IMR-90 (cell line): ENCODE measurements around the gene LRRC31. TPM values are rescaled to one million over a fixed set of nuclear protein-coding genes. Genes with fewer than 3 reads are reported as not detected.

Source experiments
- ATAC-seq: fragments of 200-7000 bp; cut with Tn5 transposase; 2 replicates; pipeline ENCODE4 v1.9.1; 2020; ENCODE audit warnings: low read depth, mild to moderate bottlenecking, moderate library complexity
- BruUV-seq: library from RNA; stranded (reverse); fragments of 400-500 nt; replicated peaks from 2 replicates; lab custom pipeline; 2021; lab: Mats Ljungman, UMichigan
- CTCF ChIA-PET: fragments of 300-600 bp; formaldehyde crosslinking; extraction: SDS; loops from one replicate; lab custom pipeline; 2021; ENCODE audit warnings: antibody characterized with exemption; lab: Yijun Ruan, JAX
- POLR2A ChIA-PET: fragments of 300-600 bp; sonication (Branson Sonifier 250); formaldehyde crosslinking; loops from one replicate; lab custom pipeline; 2022; ENCODE audit warnings: antibody characterized with exemption; ENCODE audit not compliant: unreplicated experiment; lab: Charles Lee
- DNase-seq: peaks from one replicate; pipeline ENCODE4 v3.0.0; 2013
- H2AFZ ChIP-seq: replicated peaks from 2 replicates; pipeline ENCODE3; 2013; ENCODE audit warnings: low read length, mild to moderate bottlenecking; ENCODE audit not compliant: poor library complexity
- H2AK5ac ChIP-seq: 2 replicates; pipeline ENCODE4 v1.6.1; 2013; ENCODE audit warnings: low read depth, low read length, inconsistent platforms
- H2AK9ac ChIP-seq: replicated peaks from 2 replicates; pipeline ENCODE3; 2013; ENCODE audit warnings: mild to moderate bottlenecking, low read depth, low read length, moderate library complexity; ENCODE audit not compliant: poor library complexity
- H2BK120ac ChIP-seq: 2 replicates; pipeline ENCODE4 v1.6.1; 2013; ENCODE audit warnings: low read depth, low read length, inconsistent platforms
- H2BK15ac ChIP-seq: 3 replicates; pipeline ENCODE4 v1.6.1; 2013; ENCODE audit warnings: low read depth, low read length, inconsistent platforms
- H2BK20ac ChIP-seq: 2 replicates; pipeline ENCODE4 v1.6.1; 2013; ENCODE audit warnings: low read depth, mild to moderate bottlenecking, inconsistent platforms, low read length, moderate library complexity
- H2BK5ac ChIP-seq: 2 replicates; pipeline ENCODE4 v1.6.1; 2013; ENCODE audit warnings: mild to moderate bottlenecking, low read depth, low read length, inconsistent platforms; ENCODE audit not compliant: poor library complexity, severe bottlenecking
- H3K14ac ChIP-seq: replicated peaks from 2 replicates; pipeline ENCODE4 v1.6.1; 2013; ENCODE audit warnings: low read depth, low read length, inconsistent platforms
- H3K18ac ChIP-seq: 2 replicates; pipeline ENCODE4 v1.6.1; 2013; ENCODE audit warnings: low read depth, low read length, control low read depth
- H3K23ac ChIP-seq: 2 replicates; pipeline ENCODE4 v1.6.1; 2013; ENCODE audit warnings: low read depth, low read length, inconsistent platforms
- H3K27ac ChIP-seq: 2 replicates; pipeline ENCODE4 v1.5.1; 2013; ENCODE audit warnings: mild to moderate bottlenecking, control low read depth, low read length; ENCODE audit not compliant: insufficient read depth
- H3K27me3 ChIP-seq: 2 replicates; pipeline ENCODE4 v1.6.1; 2013; ENCODE audit warnings: low read length; ENCODE audit not compliant: control insufficient read depth, insufficient read depth
- H3K36me3 ChIP-seq: 2 replicates; pipeline ENCODE4 v1.6.1; 2013; ENCODE audit warnings: low read length, mixed read lengths; ENCODE audit not compliant: control insufficient read depth, insufficient read depth
- H3K4ac ChIP-seq: 2 replicates; pipeline ENCODE4 v1.6.1; 2013; ENCODE audit warnings: low read depth, low read length, inconsistent platforms
- H3K4me1 ChIP-seq: 2 replicates; pipeline ENCODE4 v1.6.1; 2013; ENCODE audit warnings: low read length, mixed read lengths; ENCODE audit not compliant: control insufficient read depth, insufficient read depth
- H3K4me2 ChIP-seq: 2 replicates; pipeline ENCODE4 v1.6.1; 2013; ENCODE audit warnings: low read depth, mild to moderate bottlenecking, control low read depth, low read length, moderate library complexity
- H3K4me3 ChIP-seq: 2 replicates; pipeline ENCODE4 v1.5.1; 2013; ENCODE audit warnings: low read depth, mild to moderate bottlenecking, control low read depth, low read length, moderate library complexity; ENCODE audit not compliant: insufficient read depth
- H3K56ac ChIP-seq: 2 replicates; pipeline ENCODE4 v1.6.1; 2013; ENCODE audit warnings: low read length, inconsistent platforms; ENCODE audit not compliant: insufficient read depth; ENCODE audit errors: extremely low read depth
- H3K79me1 ChIP-seq, 2 experiments: 2 replicates each; pipeline ENCODE4 v1.6.1; 2013; ENCODE audit warnings: low read length in 2 of 2, inconsistent platforms in 1 of 2, low read depth in 1 of 2
- H3K9ac ChIP-seq: 2 replicates; pipeline ENCODE4 v1.6.1; 2013; ENCODE audit warnings: low read depth, low read length, control low read depth
- H3K9me1 ChIP-seq: 2 replicates; pipeline ENCODE4 v1.6.1; 2013; ENCODE audit warnings: low read length, inconsistent platforms; ENCODE audit not compliant: insufficient read depth
- H3K9me3 ChIP-seq: 2 replicates; pipeline ENCODE4 v1.6.1; 2013; ENCODE audit warnings: low read length; ENCODE audit not compliant: control insufficient read depth, insufficient read depth
- H4K20me1 ChIP-seq: 2 replicates; pipeline ENCODE4 v1.6.1; 2013; ENCODE audit warnings: low read length, inconsistent platforms; ENCODE audit not compliant: insufficient read depth
- H4K5ac ChIP-seq: 2 replicates; pipeline ENCODE4 v1.6.1; 2013; ENCODE audit warnings: mild to moderate bottlenecking, low read depth, low read length, control low read depth
- H4K8ac ChIP-seq, 2 experiments: 2 replicates each; pipeline ENCODE4 v1.6.1; 2013; ENCODE audit warnings: low read depth in 2 of 2, low read length in 2 of 2, control low read depth in 1 of 2, inconsistent platforms in 1 of 2
- H4K91ac ChIP-seq: 2 replicates; pipeline ENCODE4 v1.6.1; 2013; ENCODE audit warnings: low read depth, low read length, inconsistent platforms; ENCODE audit not compliant: insufficient read depth
- ELK1 ChIP-seq: fragments of 150-350 bp; IDR thresholded peaks from 2 replicates; pipeline ENCODE4 v1.6.1; 2016; ENCODE audit warnings: low read depth, mild to moderate bottlenecking, low read length, moderate library complexity, borderline replicate concordance
- MXI1 ChIP-seq: IDR thresholded peaks from 2 replicates; pipeline ENCODE4 v1.6.1; 2012; ENCODE audit warnings: low read depth, mild to moderate bottlenecking, low read length, moderate library complexity, borderline replicate concordance
- NFE2L2 ChIP-seq: fragments of 150-350 bp; IDR thresholded peaks from 2 replicates; pipeline ENCODE4 v1.6.1; 2016; ENCODE audit warnings: low read depth, mild to moderate bottlenecking, low read length
- WGBS, 2 experiments: methylation state at CpG; one replicate each; pipeline versions ENCODE4 v1.1.5 to v1.1.7; 2013; ENCODE audit warnings: missing lambda C conversion rate in 2 of 2; ENCODE audit not compliant: insufficient read length in 1 of 2; ENCODE audit errors: extremely low coverage in 2 of 2; 5-methylcytosine and 5-hydroxymethylcytosine counted together
- dilution Hi-C: fragments of 300-500 bp; cut with HindIII; formaldehyde crosslinking; loops from one replicate; pipeline ENCODE4 v1.14.3; 2018; ENCODE audit warnings: low sequenced_read_pairs; ENCODE audit not compliant: unreplicated experiment
- in situ Hi-C: fragments of 300-500 bp; cut with MboI; formaldehyde crosslinking; loops from 3 replicates; pipeline ENCODE4 v1.14.3; 2019; ENCODE audit warnings: low sequenced_read_pairs, inconsistent platforms, mixed read lengths
- intact Hi-C: fragments of 100-400 bp; cut with micrococcal nuclease; formaldehyde crosslinking; loops from 2 replicates; pipeline ENCODE4 v1.10.0; 2022
- polyA plus RNA-seq, 3 experiments: library from polyadenylated mRNA; depleted of rRNA; stranded (reverse); fragments of >200 nt; gene quantifications; 2 replicates each; pipeline ENCODE4 v1.2.3, GENCODE V29; 2012; ENCODE audit warnings: low replicate concordance in 1 of 3
- total RNA-seq: library from RNA; depleted of rRNA; stranded (reverse); fragments of >200 nt; gene quantifications from 2 replicates; pipeline ENCODE4 v1.2.3, GENCODE V29; 2012

The LRRC31 gene
- total and polyA plus RNA-seq, 2 of the 4 experiments (the other 2 are of a cell fraction) = not detected

- Histone ChIP-seq H3K4ac (no peak overlapping the region), H2AFZ (peak overlapping the region; percentile 19)
- no peak for ATAC-seq
Observed at GRCh38 chr3:169813757-169814517, 55.8 kb downstream of the LRRC31 start.

More at GRCh38 chr3:169813757-169814517, 55.8 kb downstream of the LRRC31 start:
- H2BK20ac ChIP-seq = no peak overlapping the region
- ChIA-PET POLR2A (no interaction called here), CTCF (no interaction called here)
- H3K36me3 ChIP-seq = no peaks in the 10 kb centered on the region
- H2BK5ac ChIP-seq = no peak overlapping the region
- in situ Hi-C loops = no loop called here
- H3K14ac ChIP-seq = no peak overlapping the region
- no peak overlapping the region; the same call in 1 of the 2 replicates for H3K4me2 ChIP-seq
- peaks cover 6% of the 10 kb centered on the region for H3K4me1 ChIP-seq
- H3K27me3 ChIP-seq = no peaks in the 10 kb centered on the region
- H3K4me3 ChIP-seq = no peak overlapping the region
- TF ChIP-seq NFE2L2 (no peak), MXI1 (no peak), ELK1 (no peak)
- no peak overlapping the region for H2AK5ac ChIP-seq
- H3K27ac ChIP-seq = no peak overlapping the region
- BruUV-seq = no TSS peak
- H3K18ac ChIP-seq = no peak overlapping the region
- no peak overlapping the region for H2BK120ac ChIP-seq
- peaks cover 9% of the 10 kb centered on the region for H3K9me1 ChIP-seq
- no peak overlapping the region for H4K91ac ChIP-seq
- intact Hi-C loops = loop anchor here (5.0 kb wide), 1 partner anchor 37 kb away; no protein-coding TSS in a partner anchor
- H4K5ac ChIP-seq = no peak overlapping the region
- H3K79me1 ChIP-seq = peaks cover 0 to 3% of the 10 kb centered on the region in 2 experiments; a peak in 1 of 4 replicates
- DNase-seq = no peak
- no peak overlapping the region; a peak in 1 of 4 replicates for H4K8ac ChIP-seq
- no peaks in the 10 kb centered on the region for H4K20me1 ChIP-seq
- no peak overlapping the region for H3K23ac ChIP-seq
- dilution Hi-C loops = no loop called here
- H2BK15ac ChIP-seq = no peak overlapping the region
- no peak overlapping the region for H2AK9ac ChIP-seq
- H3K56ac ChIP-seq = no peak overlapping the region
- H3K9ac ChIP-seq = no peak overlapping the region
- WGBS, 2 experiments = 75% methylated on average over 9 of the region's 27 CpGs; no CpG with 5 or more reads in 1 of the 2 experiments
- no peaks in the 10 kb centered on the region for H3K9me3 ChIP-seq
